GM21367 (cell line): ENCODE results near the gene BAG3.
A peak's percentile ranks its signal among the peaks of the same experiment; 100 is the strongest.
"Not testable (repeated sequence)": the region's sequence is repeated elsewhere in the genome, so short reads cannot be mapped to it uniquely, and the experiment has no call there.

ENCODE experiments used
- ATAC-seq: cut with Tn5 transposase; IDR thresholded peaks from one replicate; pipeline ENCODE4 v1.9.1; 2021; ENCODE audit not compliant: unreplicated experiment

Gene BAG3

DNA sequence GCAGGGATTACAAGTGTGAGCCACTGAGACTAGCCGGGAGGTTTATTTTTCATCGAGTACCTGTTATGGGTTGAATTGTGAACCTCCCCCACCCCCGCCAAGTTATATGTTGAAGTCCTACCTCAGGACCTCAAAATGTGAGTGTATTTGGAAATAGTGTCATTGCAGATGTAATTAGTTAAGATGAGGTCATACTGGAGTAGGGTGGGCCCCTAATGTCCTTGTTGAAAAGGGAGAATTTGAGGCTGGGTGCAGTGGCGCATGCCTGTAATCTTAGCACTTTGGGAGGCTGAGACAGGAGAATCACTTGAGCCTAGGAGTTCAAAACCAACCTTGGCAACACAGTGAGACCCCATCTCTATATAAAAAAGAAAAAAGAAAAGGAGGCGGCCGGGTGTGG, 10.8 kb upstream of the BAG3 start:
- ATAC-seq: no peak

DNA sequence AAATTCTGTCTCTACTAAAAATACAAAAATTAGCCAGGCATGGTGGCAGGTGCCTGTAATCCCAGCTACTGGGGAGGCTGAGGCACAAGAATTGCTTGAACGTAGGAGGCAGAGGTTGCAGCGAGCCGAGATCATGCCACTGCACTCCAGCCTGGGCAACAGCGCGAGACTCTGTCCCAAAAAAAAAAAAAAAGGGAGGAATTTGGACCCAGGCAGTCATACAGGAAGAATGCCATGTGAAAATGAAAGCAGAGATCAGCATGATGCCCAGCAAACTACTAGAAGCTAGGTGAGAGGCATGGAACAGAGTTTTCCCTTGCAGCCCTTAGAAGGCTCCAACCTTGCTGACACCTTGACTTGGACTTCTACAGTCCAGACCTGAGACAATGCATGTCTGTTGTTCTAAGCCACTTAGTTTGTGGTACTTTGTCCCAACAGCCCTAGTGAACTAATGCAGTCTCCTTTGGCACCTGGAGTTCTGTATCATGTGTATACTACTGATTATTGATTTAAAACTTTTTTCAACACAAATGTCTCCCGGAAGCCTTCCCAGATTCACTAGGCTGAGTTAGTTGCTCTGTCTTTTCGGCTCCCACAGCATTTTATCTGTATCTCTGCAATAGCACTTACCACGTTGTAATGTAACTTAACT, 10.2 kb upstream of the BAG3 start:
- ATAC-seq: no peak

DNA sequence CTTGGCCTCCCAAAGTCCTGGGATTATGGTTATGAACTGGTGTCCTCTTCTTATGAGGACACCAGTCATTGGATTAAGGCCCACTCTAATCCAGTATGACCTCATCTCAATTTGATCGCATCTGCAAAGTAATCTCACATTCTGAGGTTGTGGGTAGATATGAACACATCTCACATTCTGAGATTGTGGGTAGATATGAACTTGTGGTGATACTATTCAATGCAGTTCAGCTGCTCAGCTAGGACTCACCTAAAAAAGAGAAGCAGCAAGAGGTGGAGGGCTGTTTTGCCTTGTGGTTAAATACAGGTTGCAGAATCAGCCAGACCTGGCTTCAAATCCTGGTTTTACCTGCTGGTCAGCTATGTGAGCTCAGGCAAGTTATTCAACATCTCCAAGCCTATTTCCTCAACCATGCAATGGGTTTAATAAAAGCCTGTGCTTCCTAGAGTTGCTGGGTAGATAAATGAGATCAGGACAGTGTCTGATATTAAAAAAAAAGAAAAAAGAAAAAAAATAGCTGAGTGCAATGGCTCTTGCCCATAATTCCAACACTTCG, 8.5 kb upstream of the BAG3 start:
- ATAC-seq: no peak

GRCh38 chr10:119643306-119644204, 7.6 kb upstream of the BAG3 start:
- ATAC-seq: no peak

GRCh38 chr10:119644205-119644814, 6.9 kb upstream of the BAG3 start:
- no peak for ATAC-seq

DNA sequence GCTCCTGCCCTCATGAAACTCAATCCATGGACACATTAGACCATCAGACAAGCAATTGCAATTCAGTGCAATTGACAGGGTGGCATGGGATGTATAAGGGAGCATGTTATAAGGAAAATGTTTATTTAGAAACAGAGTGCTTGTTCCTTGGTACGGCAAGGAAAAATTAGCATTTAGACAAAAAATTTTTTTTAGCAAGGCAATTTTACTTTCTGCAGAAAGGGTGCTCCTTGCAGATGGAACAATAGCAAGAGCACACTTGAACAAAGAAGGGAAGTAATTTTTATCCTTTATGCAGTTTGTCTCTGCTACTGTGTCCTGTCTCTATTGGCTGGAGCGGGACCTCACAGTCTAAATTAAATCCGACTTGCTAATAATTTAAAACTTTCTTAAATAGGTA, 6.2 kb upstream of the BAG3 start:
- no peak for ATAC-seq

DNA sequence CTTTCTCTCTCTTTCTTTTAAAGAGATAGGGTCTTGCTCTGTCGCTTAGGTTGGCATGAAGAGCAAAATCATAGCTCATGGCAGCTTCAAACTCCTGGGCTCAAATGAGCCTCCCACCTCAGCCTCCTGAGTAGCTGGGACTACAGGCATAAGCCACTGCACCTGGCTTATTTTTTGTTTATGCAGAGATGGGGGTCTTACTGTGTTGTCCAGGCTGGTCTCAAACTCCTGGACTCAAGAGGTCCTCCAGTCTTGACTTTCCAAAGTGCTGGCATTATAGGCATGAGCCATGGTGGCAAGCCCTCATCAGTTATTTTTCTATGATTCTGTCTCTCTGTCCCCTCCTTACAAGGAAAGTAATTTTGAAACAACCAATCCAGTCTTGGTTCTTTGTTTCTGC, 1.1 kb upstream of the BAG3 start:
- ATAC-seq: no peak

DNA sequence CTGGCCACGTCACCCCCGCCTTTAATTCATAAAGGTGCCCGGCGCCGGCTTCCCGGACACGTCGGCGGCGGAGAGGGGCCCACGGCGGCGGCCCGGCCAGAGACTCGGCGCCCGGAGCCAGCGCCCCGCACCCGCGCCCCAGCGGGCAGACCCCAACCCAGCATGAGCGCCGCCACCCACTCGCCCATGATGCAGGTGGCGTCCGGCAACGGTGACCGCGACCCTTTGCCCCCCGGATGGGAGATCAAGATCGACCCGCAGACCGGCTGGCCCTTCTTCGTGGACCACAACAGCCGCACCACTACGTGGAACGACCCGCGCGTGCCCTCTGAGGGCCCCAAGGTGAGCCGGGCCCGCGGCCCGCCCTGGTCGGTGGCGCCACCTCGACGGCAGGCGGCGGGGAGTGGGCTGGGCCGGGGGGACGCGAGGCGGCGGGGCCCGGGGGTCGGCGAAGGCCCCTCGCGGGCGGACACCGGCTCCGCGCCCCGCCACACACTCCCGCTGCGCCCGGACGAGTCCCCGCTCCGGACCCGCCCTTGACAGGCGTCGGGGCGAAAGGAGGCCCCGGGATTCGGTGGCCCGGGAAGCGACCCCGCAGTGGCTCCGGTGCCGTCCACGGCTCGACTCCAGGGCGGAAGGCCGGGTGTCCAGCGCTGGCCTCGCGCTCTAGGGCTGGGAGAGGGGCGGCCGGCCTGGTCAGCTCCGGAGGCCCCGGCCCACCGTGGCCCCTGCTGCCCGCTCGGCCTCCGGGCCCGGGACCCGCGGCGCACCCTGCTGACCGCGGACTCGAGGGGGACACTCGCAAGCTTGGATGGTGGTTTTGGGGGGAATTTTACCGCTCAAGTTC, 557 bp downstream of the BAG3 start:
- peak; percentile 28 for ATAC-seq

DNA sequence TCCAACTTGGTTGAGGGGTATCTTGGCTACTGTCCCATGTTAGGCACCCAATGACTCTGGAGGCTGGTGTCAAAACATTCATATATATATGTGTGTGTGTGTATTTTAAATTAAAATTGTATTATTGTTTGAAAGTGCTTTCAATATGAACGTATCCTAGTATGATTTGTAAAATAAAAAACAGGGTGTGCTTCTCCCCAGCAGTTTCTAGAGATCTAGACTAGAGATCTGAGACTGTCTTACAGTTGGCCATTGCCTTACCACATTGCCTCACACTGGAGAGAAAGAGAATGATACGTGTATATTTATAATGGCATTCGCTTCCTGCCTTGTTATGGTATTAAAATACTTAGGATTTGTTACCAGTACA, 1.2 kb downstream of the BAG3 start:
- no peak for ATAC-seq

DNA sequence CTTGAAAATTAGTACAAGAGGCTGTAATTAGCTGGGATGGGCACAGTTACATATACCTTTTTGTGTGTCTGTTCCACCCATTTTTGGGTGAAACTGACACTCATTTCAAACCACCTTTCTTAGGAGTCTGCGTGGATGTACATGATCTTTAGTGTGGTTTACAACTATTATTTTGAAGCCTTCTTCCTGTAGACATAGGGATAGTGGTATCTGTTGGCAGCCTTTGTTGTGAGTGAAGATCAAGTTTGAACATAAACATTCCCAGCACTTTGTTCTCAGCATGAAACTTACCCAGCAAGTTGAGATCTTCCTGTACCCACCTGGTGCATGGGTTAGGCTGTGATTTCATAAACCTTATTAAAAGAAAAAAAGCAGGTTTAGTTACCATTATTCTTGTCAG, 2.0 kb downstream of the BAG3 start:
- ATAC-seq: no peak

DNA sequence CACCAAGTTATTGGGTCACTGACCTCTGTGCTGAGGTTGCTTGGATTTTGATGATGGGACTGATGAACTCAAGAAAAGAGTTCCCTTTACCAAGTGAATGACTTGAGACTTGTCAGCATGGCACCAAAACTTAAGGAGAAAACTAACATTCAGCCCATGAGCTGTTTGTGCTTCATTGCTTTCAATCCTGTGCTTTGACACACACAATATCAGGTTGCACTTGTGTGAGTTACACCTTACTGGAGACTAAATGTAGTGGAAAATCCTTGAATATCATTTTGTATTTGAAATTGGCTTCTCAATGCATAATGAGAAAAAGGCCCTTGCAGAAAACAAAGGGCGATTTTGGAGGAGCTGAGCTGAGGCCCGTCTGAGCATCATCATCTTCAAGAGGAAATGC, 2.7 kb downstream of the BAG3 start:
- ATAC-seq: no peak

DNA sequence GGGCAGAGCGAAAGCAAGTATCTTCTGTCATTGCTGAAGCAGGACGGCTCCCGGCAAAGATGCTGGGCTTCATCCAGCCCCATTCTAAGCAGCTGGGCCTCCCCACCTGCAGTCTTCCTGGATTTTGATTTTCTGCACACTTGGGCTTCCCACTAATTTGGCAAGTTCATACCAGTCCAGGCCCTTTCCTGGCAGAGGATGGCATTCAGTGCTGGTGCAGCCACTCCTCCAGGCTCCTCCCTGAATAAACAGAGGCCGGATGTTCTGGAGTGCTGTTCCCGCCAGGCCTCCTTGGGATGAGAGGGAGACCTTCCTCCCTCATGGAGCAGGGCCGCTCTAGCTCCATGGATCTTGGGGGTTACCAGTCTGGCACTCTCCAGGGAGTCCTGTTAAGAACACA, 3.4 kb downstream of the BAG3 start:
- no peak for ATAC-seq

- ATAC-seq: no peak
Measured at GRCh38 chr10:119655566-119656001, 4.4 kb downstream of the BAG3 start.

- no peak for ATAC-seq
Measured at GRCh38 chr10:119656760-119657159, 5.6 kb downstream of the BAG3 start.

GRCh38 chr10:119657725-119658124, 6.5 kb downstream of the BAG3 start:
- no peak for ATAC-seq

DNA sequence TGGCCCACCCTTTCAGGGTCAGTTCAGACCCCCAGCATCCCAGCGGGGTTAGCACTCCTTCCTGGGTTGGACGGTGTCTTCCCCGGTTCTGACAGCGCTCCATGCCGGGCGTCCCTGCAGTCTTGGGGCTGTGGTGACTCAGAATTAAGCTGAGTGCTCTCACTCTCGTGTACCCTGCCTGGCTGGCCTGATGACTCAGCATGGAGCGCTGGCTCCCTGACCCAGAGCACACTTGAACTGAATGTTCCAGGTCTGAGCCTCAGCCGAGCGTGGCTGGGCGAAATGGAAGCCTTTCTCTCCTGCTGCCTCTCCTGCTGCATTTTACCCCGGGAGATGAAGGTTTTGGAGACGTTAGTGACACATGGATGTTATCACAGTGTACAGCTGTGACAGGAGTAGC, 7.1 kb downstream of the BAG3 start:
- ATAC-seq: no peak

- ATAC-seq: no peak
Measured at GRCh38 chr10:119659951-119660350, 8.8 kb downstream of the BAG3 start.

- not testable (repeated sequence) for ATAC-seq
Measured at GRCh38 chr10:119662076-119662605, 11.0 kb downstream of the BAG3 start.

DNA sequence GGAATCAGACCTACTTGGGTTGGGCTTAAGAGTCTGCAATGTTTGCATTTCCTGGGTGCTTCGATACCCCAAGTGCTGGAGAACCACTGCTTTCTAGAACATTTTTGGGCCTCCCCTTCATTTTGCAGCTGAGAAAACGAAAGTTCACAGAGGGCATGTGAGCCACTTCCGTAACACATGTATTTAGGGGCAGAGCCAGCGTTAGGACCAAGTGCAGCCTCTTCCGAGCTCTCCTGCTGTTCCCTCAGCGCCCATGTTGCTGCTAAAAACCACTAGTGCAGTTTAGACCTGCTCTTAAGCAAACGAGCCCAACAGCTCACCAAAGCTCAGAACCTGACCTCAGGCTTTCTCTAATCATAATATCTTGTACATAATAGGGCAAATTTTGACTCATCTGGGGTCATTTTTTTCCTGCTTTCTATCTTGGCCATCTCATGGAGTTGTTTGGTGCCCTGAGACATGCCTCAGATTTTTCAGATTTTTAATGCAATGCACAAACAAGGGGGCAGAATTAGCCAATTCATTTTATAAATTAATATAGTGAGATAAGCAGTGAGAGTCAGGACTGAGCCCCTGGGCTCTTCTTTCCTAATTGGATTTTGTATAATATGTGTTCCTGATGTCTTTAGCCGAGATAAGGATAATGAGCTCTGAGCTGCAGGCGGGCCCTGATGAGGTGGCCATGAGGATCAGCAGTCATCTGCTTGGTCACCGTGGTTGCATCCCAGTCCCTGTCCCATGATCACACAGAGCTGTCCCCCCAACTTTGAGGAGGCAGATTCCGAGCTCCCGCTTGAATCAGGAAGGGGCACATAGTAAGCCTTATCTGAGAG, 12.9 kb downstream of the BAG3 start:
- no peak for ATAC-seq
